ENCODE data around the gene GCSH.

DNA sequence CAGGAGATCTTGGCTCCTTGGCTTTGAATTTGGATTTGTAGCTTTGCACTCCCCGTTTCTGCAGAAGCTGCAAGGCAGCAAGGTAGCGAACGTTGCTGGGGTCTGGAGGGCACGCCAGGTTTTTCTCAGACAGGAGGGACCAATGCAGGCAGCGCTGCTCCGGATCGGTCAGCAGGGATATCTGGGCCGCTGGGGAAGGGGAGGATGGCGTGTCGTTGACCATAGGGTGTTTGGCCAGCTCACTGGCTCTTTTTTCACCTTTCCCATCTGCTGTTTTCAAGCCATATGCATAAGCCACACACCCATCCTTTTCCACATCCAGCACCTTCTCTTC lies 34.9 kb downstream of the GCSH start:
- TF ChIP-seq CTCF (IDR thresholded peaks at IDR 0.05) (no peak), POLR2A (IDR thresholded peaks at IDR 0.05) (no peak)

All from lower leg skin (tissue), 3 donors.